ENCODE measurements around the gene TPPP. TPM values are rescaled to one million over a fixed set of nuclear protein-coding genes. Genes with fewer than 3 reads are reported as not detected.

TPPP gene
- total RNA-seq, 1 donor from 2014 or later = 1.9 TPM

DNA sequence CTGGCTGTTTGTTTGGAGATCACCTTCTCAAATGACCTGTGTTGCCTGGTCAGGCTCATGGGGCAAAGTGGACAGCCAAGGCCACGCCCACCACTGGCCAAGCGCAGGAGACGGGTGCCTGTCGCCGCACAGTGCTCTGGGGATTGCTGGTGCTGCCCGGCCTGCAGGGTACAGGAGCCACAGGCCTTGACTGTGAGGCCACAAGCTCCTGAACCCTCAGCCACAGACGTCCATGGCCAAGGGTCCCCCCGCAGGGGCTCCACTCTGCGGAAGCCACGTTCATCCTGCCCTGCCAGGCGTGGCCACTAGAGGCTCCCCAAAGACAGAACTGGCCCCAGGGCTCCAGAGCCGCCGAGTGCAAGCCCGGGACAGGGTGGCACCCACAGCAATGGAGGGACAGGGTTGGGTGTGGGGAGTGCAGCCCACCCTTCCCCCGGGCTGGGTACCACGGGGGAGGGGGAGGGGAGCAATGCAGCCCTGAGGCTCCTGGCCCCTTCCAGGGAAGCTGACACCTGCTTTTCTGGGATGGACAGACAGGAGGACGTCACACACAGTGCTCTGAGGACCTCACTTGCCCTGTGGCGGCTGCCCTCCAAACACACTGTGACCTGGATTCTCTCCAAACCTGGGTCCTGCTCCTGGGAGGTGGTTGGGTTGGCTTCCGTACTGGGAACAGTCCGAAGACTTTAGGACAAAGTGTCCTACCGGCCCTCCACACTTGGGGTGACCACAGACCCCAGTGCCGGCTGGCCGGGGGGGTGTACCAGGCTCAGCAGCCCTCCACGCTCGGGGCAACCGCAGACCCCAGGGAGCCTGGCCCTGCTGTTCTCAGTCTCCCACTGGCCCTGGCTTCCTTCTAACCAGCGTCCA, 21.5 kb downstream of the TPPP start:
- peaks cover 39% of the 10 kb centered on the region for H3K27me3 ChIP-seq (ENCODE audit: control insufficient read depth, insufficient read depth, low read length)
- no peak overlapping the region for H3K4me3 ChIP-seq (ENCODE audit: low read depth, low read length)
- DNase-seq (ENCODE audit: low read depth) = no peak
- TF ChIP-seq, protein P1, sequence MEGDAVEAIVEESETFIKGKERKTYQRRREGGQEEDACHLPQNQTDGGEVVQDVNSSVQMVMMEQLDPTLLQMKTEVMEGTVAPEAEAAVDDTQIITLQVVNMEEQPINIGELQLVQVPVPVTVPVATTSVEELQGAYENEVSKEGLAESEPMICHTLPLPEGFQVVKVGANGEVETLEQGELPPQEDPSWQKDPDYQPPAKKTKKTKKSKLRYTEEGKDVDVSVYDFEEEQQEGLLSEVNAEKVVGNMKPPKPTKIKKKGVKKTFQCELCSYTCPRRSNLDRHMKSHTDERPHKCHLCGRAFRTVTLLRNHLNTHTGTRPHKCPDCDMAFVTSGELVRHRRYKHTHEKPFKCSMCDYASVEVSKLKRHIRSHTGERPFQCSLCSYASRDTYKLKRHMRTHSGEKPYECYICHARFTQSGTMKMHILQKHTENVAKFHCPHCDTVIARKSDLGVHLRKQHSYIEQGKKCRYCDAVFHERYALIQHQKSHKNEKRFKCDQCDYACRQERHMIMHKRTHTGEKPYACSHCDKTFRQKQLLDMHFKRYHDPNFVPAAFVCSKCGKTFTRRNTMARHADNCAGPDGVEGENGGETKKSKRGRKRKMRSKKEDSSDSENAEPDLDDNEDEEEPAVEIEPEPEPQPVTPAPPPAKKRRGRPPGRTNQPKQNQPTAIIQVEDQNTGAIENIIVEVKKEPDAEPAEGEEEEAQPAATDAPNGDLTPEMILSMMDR (IDR thresholded peaks at IDR 0.05; ENCODE audit: insufficient read depth, low read length, poor library complexity, severe bottlenecking) = peak; percentile 94
- no peaks in the 10 kb centered on the region for H3K36me3 ChIP-seq (ENCODE audit: control insufficient read depth, insufficient read depth, low read length)

DNA sequence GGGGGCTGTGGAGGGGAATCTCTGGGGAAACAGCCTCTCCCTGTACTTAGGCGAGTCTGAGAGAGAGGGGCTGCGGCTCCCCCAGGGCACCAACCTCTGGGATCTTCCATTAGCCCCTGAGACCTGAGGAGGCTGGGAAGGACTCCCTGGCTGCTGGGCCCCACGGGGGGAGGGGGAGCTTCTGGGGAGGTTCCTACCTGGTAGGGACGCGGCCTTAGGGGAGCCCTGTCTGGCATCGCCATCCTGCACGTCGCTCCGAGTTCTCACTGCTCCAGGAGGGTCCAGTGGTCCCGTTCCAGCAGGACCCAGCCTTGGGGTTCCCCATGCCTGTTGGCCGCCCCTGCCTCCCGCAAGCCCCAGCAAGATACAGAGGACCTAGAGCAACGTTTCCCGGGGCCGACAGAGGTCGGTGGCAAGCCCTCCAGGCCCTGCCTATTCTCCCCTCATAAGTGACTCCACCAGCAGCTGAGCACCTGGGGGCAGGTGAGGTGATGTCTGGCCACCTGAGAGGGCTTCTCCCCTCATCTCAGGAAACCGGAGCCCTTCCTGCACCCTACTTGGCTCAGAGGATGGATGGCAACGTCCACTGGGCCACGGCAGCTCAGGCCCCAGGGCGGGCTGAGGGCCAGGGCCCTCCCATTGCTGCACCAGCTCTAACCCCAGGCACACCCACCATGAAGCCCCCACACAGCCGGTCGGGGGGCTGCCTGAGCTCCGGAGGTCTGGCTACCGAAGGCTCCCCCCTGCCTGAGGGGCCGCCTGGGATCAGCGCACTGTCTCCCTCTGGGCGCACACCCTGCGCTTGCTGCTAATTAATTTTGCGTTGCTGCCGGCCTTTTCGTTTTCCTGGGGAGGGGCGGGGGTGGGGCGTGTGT, 22.5 kb downstream of the TPPP start:
- DNase-seq (ENCODE audit: low read depth) = no peak
- H3K27me3 ChIP-seq (ENCODE audit: control insufficient read depth, insufficient read depth, low read length) = peaks cover 32% of the 10 kb centered on the region
- H3K36me3 ChIP-seq (ENCODE audit: control insufficient read depth, insufficient read depth, low read length) = no peaks in the 10 kb centered on the region
- TF ChIP-seq, protein P1 (IDR thresholded peaks at IDR 0.05; ENCODE audit: insufficient read depth, low read length, poor library complexity, severe bottlenecking) = no peak
- no peak overlapping the region for H3K4me3 ChIP-seq (ENCODE audit: low read depth, low read length)

DNA sequence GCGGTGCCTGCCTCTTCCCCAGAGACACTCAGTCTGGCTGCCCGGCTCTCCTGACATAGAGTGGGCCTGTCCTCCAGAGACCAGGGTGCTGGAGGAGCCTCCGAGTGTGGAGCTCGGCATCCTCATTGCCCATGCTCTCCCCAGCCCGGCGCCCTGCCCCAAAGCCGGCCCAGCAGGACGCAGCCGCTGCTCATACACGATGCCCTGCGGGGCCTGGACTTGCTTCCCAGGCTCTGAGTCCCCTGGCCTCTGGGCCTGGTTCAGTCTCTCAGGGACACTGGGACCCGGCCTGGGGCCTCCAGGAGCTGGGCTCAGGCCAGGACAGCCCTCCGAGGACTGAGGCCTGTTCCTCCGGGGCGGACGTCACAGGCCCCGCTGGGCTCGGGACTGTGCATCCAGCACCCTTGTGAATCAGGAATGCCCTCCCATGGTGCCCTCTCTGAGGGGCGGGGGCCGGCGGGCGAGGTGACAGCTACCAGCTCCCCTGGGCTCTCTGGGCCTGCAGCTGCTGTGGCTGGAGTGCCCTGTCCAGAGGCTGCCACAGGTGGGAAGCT, 23.2 kb downstream of the TPPP start:
- Histone ChIP-seq H3K27me3 (ENCODE audit: control insufficient read depth, insufficient read depth, low read length) (peaks cover 32% of the 10 kb centered on the region), H3K36me3 (ENCODE audit: control insufficient read depth, insufficient read depth, low read length) (no peaks in the 10 kb centered on the region), H3K4me3 (ENCODE audit: low read depth, low read length) (no peak overlapping the region)
- DNase-seq (ENCODE audit: low read depth) = no peak
- TF ChIP-seq, protein P1 (IDR thresholded peaks at IDR 0.05; ENCODE audit: insufficient read depth, low read length, poor library complexity, severe bottlenecking) = no peak

DNA sequence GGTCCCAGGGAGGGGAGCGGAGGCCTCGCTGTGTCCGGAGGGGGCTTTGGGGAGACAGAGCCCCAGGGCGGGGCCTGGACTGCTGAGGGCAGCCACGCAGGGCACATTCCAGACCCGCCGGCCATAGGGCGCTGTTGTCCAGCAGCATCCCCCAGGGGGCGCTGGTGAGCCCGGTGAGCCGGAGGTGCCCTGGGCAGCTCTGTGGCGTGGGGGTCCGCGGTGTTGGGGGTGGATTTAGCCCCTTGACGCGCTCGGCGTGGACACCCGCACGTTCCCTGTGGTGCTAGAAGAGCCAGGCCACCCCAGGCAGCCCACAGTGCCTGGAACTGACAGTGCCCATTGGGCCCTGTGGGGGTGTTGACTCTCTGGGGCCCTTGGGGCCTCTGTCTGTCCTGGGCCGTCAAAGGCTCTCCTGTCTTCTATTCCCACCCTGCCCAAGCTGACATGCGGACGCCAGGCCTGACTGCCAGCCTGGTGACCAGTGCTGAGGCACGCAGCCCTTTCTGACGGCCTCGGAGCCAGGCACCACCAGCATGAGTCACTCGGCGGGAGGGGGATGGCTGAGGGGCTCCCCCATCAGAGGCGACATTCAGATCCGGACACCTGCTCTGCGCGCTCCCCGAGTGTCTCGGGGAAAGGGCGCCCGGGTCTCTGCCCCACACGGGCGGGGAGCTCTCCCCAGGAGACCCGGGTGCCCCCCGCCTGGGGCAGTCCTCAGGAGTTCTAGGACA, 23.9 kb downstream of the TPPP start:
- Histone ChIP-seq H3K27me3 (ENCODE audit: control insufficient read depth, insufficient read depth, low read length) (peaks cover 27% of the 10 kb centered on the region), H3K36me3 (ENCODE audit: control insufficient read depth, insufficient read depth, low read length) (no peaks in the 10 kb centered on the region), H3K4me3 (ENCODE audit: low read depth, low read length) (no peak overlapping the region)
- TF ChIP-seq, protein P1 (IDR thresholded peaks at IDR 0.05; ENCODE audit: insufficient read depth, low read length, poor library complexity, severe bottlenecking) = peak; percentile 73
- no peak for DNase-seq (ENCODE audit: low read depth)

DNA sequence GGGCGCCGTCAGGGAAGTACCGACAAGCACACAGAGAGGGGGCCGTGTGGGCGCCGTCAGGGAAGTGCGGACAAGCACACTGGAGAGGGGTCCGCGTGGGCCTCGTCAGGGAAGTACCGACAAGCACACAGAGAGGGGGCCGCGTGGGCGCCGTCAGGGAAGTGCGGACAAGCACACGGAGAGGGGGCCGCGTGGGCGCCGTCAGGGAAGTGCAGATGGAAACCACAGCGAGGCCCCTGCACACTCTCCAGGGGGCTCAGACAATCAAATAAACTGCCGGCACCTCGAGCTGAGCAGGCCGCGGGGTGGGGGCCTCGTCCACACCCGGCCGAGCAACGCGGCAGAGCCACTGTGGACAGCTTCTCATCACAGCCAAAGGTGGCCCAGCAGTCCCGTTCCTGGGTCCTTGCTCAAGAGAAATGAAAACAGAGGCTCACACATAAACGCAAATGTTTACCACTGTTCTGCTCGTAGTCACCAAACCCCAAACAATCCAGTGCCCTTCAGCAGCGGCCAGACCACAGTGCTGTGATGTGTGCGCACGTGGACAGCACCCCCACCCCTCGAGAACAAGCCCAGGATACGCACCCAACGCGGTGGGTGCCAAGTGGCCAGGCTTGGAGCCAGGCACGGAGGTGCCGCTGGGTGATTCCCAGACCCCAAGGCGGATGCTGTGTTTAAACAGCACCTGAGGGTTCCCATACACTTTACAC, 24.7 kb downstream of the TPPP start:
- Histone ChIP-seq H3K4me3 (ENCODE audit: low read depth, low read length) (no peak overlapping the region), H3K27me3 (ENCODE audit: control insufficient read depth, insufficient read depth, low read length) (peaks cover 19% of the 10 kb centered on the region), H3K36me3 (ENCODE audit: control insufficient read depth, insufficient read depth, low read length) (no peaks in the 10 kb centered on the region)
- TF ChIP-seq, protein P1 (IDR thresholded peaks at IDR 0.05; ENCODE audit: insufficient read depth, low read length, poor library complexity, severe bottlenecking) = no peak
- no peak for DNase-seq (ENCODE audit: low read depth)
